ENCODE data around the gene TRMT1. TPM values are rescaled to one million over a fixed set of nuclear protein-coding genes. Genes with fewer than 3 reads are reported as not detected.

Gene TRMT1
- total and polyA plus RNA-seq, 2 experiments from 2014 or later = 88.6 to 90.1 TPM

GRCh38 chr19:13100031-13100588 lies 16.4 kb downstream of the TRMT1 start:
- Histone ChIP-seq H3K4me3 (peak overlapping the region; percentile 59), H3K9me2 (ENCODE audit: insufficient read depth) (no peaks in the 10 kb centered on the region), H3K27me3 (ENCODE audit: insufficient read depth) (peaks cover 71% of the 10 kb centered on the region), H3F3A (replicated peaks; ENCODE audit: low read depth) (peaks cover 37% of the 10 kb centered on the region), H4K20me1 (replicated peaks; ENCODE audit: insufficient read depth) (peaks cover 9% of the 10 kb centered on the region; the same call in 1 of the 2 replicates), H2AFZ (0 out of 2 replicates have a peak overlapping the region, but pooled peaks have one; percentile 5), H3K27ac (ENCODE audit: low read depth) (no peak overlapping the region), H3K4me1 (ENCODE audit: insufficient read depth) (peaks cover 31% of the 10 kb centered on the region), H3K79me2 (replicated peaks; ENCODE audit: insufficient read depth) (no peaks in the 10 kb centered on the region), H3K4me2 (0 out of 2 replicates have a peak overlapping the region, but pooled peaks have one; percentile 82), H3K36me3 (ENCODE audit: insufficient read depth) (no peaks in the 10 kb centered on the region)
- no peaks in the 10 kb centered on the region; the same call in 1 of the 3 replicates for H3K36me3 Mint-ChIP-seq (ENCODE audit: low read depth)
- H3K27ac Mint-ChIP-seq = no peak overlapping the region
- peaks cover 67% of the 10 kb centered on the region for H3K27me3 Mint-ChIP-seq (ENCODE audit: insufficient read depth, low read depth, poor library complexity)
- no peak for TF ChIP-seq CREB1 (CRISPR knock-in tag; IDR thresholded peaks at IDR 0.05; ENCODE audit: low read depth)
- no peak for TF ChIP-seq REST (IDR thresholded peaks at IDR 0.05; ENCODE audit: unreplicated experiment)
- TF ChIP-seq ETS1 (IDR thresholded peaks at IDR 0.05) = no peak
- TF ChIP-seq ZNF462 (CRISPR knock-in tag; IDR thresholded peaks at IDR 0.05) = no peak
- TF ChIP-seq NANOG (IDR thresholded peaks at IDR 0.05; ENCODE audit: borderline replicate concordance) = no peak
- no peak for TF ChIP-seq EZH2phosphoT487 (IDR thresholded peaks at IDR 0.05; ENCODE audit: unreplicated experiment)
- no peak for TF ChIP-seq ZNF114 (CRISPR knock-in tag; IDR thresholded peaks at IDR 0.05)
- TF ChIP-seq JUNB (IDR thresholded peaks at IDR 0.05; ENCODE audit: unreplicated experiment) = no peak
- TF ChIP-seq STAT1 (IDR thresholded peaks at IDR 0.05; ENCODE audit: unreplicated experiment) = no peak
- TF ChIP-seq ZNF331 (CRISPR knock-in tag; IDR thresholded peaks at IDR 0.05; ENCODE audit: low read depth) = no peak
- TF ChIP-seq EZH2 (IDR thresholded peaks at IDR 0.05; ENCODE audit: low read depth, unreplicated experiment) = no peak
- no peak for TF ChIP-seq CTCF (conservative IDR thresholded peaks at IDR 0.05; ENCODE audit: low read depth in 2 of 2)
- no peak for TF ChIP-seq POLR2AphosphoS5 (IDR thresholded peaks at IDR 0.05; ENCODE audit: low read depth)
- H3K4me3 Mint-ChIP-seq = peak overlapping the region; percentile 18; the same call in 1 of the 3 replicates
- ATAC-seq = no peak
- no peaks in the 10 kb centered on the region for H3K9me3 Mint-ChIP-seq
- no peak for DNase-seq (ENCODE audit: low spot score)
- peaks cover 20% of the 10 kb centered on the region for H3K4me1 Mint-ChIP-seq

Measured in GM23338 (cell line).